Bronchial epithelial cell (primary cell): ENCODE measurements around the gene CXCL12. TPM values are rescaled to one million over a fixed set of nuclear protein-coding genes. Genes with fewer than 3 reads are reported as not detected.

Experiments used
- DNase-seq: peaks from one replicate; pipeline ENCODE4 v3.0.0-alpha.2; 2010; ENCODE audit warnings: low read depth
- FAIRE-seq: peaks from 2 replicates; lab custom pipeline; 2011; peaks lifted over from hg19 to GRCh38; lab: Jason Lieb, UNC
- H3K27me3 ChIP-seq: 2 replicates; pipeline ENCODE4 v1.5.1; 2011; ENCODE audit warnings: low read length; ENCODE audit not compliant: control insufficient read depth, insufficient read depth
- H3K36me3 ChIP-seq: 2 replicates; pipeline ENCODE4 v1.5.1; 2011; ENCODE audit warnings: low read length; ENCODE audit not compliant: control insufficient read depth, insufficient read depth
- H3K4me3 ChIP-seq: 2 replicates; pipeline ENCODE4 v1.5.1; 2011; ENCODE audit warnings: mild to moderate bottlenecking, low read depth, low read length, control low read depth
- total RNA-seq: library from RNA; depleted of rRNA; stranded (reverse); fragments of >200 nt; gene quantifications from 2 replicates; pipeline ENCODE4 v1.2.1, GENCODE V29; 2014
- TF ChIP-seq, protein P1 (sequence below): IDR thresholded peaks from 2 replicates; pipeline ENCODE4 v1.5.1; 2011; ENCODE audit warnings: mild to moderate bottlenecking, moderate library complexity, low read length, control low read depth, inconsistent platforms; ENCODE audit not compliant: insufficient read depth, severe bottlenecking

The CXCL12 gene
- total RNA-seq, 1 donor from 2014 or later: 1.3 TPM

- DNase-seq (no peak), FAIRE-seq (no peak)
- TF ChIP-seq, protein P1, sequence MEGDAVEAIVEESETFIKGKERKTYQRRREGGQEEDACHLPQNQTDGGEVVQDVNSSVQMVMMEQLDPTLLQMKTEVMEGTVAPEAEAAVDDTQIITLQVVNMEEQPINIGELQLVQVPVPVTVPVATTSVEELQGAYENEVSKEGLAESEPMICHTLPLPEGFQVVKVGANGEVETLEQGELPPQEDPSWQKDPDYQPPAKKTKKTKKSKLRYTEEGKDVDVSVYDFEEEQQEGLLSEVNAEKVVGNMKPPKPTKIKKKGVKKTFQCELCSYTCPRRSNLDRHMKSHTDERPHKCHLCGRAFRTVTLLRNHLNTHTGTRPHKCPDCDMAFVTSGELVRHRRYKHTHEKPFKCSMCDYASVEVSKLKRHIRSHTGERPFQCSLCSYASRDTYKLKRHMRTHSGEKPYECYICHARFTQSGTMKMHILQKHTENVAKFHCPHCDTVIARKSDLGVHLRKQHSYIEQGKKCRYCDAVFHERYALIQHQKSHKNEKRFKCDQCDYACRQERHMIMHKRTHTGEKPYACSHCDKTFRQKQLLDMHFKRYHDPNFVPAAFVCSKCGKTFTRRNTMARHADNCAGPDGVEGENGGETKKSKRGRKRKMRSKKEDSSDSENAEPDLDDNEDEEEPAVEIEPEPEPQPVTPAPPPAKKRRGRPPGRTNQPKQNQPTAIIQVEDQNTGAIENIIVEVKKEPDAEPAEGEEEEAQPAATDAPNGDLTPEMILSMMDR: peak; percentile 86
- no peaks in the 10 kb centered on the region for H3K36me3 ChIP-seq
- H3K27me3 ChIP-seq: peaks cover 19% of the 10 kb centered on the region
- H3K4me3 ChIP-seq: no peak overlapping the region
Observed at GRCh38 chr10:44386546-44387052, 1.7 kb upstream of the CXCL12 start.

GRCh38 chr10:44385696-44386441 is 972 bp upstream of the CXCL12 start:
- H3K4me3 ChIP-seq: no peak overlapping the region
- no peak for DNase-seq
- H3K27me3 ChIP-seq: peaks cover 19% of the 10 kb centered on the region
- TF ChIP-seq, protein P1: no peak
- H3K36me3 ChIP-seq: no peaks in the 10 kb centered on the region
- FAIRE-seq: no peak

- Histone ChIP-seq H3K4me3 (no peak overlapping the region), H3K27me3 (peaks cover 19% of the 10 kb centered on the region), H3K36me3 (no peaks in the 10 kb centered on the region)
- DNase-seq (no peak), FAIRE-seq (no peak)
- TF ChIP-seq, protein P1: no peak
Observed at GRCh38 chr10:44384601-44385025, 284 bp downstream of the CXCL12 start.

DNA sequence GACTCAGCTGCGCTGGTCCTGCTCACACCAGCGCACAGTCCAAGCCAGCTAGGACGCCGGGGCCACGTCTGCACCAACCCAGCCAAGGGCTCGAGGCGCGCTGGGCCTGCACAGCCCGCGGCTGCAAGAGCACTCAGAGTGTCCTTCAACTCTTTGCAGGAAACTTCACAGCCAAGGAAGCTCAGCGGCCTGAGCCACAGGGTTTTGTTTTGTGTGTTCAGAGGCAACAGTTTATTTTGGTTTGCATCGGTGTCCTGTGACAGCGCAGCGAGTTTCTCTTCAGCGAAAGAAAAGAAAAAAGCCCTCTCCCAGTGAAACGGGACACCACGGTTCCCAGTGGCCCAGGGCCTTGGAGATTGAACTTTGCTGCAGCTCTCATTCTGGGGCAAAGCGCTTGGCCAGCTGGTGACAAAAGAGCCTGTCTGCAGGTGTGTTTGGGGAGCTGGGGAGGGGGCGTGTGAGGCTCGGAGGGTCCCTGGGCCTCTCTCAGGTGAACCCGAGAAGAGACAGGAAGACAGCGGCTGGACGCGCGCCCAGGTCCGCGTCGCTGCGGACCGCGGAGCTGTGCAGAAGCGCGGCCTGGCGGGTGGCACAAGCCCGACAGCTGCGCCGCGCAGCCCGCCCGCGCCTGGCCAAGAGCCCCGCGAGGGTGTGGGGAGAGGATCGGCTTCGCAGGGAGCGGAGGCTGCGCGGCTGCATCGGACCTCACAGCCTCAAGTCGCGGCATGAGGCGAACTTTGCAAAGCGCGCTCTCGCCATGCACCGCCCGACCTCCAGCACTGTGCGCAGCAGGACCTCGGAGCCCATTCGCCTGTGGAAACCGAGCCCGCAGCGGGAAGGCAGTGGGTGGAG is 922 bp downstream of the CXCL12 start:
- H3K27me3 ChIP-seq: peaks cover 19% of the 10 kb centered on the region
- DNase-seq: no peak
- no peak overlapping the region for H3K4me3 ChIP-seq
- FAIRE-seq: no peak
- TF ChIP-seq, protein P1: no peak
- H3K36me3 ChIP-seq: no peaks in the 10 kb centered on the region

DNA sequence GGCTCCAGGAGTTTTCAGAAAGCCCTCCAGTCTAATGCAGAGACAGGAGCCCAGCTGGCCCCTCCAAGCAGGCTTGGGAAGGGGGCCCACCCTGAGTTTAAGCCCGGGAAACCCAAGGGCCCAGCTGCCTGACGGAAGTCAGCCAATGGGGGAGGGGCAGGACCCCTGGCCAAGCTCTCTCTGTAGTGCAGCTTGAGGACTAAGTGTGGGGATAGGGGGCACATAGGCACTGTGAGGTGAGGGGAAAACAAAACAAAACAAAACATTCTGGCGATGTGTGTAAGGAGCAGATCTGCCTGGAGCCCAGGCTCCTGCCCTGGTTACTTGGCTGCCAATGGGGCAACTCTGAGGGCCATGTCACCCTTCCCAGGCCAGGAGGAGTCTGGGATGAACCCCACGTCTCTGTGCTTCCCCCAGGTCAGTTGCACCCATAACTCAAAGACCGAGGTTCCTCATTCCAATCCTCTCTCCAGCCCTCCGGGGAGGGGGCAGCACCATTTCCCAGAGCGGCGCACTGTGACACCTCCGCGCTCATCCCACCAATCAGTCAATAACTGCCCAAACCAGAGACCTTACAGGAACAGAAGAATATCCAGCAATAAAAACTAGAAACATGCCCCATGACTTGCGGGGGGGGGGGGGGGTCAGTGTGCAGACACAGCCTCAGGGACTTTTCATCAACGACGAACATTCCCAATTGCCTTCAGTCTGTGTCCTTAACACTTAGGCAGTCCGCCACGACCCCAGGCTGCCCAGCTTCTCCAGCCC is 1.7 kb downstream of the CXCL12 start:
- TF ChIP-seq, protein P1: no peak
- H3K27me3 ChIP-seq: peaks cover 19% of the 10 kb centered on the region

More for the DNA sequence above, 1.7 kb downstream of the CXCL12 start:
- no peak for DNase-seq
- no peak for FAIRE-seq
- Histone ChIP-seq H3K4me3 (no peak overlapping the region), H3K36me3 (no peaks in the 10 kb centered on the region)
